Retinal pigment epithelial cell (primary cell): ENCODE measurements around the gene ZNF862.

Experiments
- DNase-seq: peaks from one replicate; pipeline ENCODE4 v3.0.0-alpha.2; 2010; ENCODE audit warnings: low read depth
- H3K4me3 ChIP-seq: 2 replicates; pipeline ENCODE4 v1.5.1; 2011; ENCODE audit warnings: mild to moderate bottlenecking, low read length, control low read depth, moderate library complexity
- CTCF ChIP-seq: conservative IDR thresholded peaks from 2 replicates; pipeline ENCODE4 v1.5.1; 2011; ENCODE audit warnings: low read depth, low read length, control low read depth, inconsistent platforms

The ZNF862 gene

GRCh38 chr7:149861728-149862045 lies 23.5 kb downstream of the ZNF862 start:
- no peak overlapping the region for H3K4me3 ChIP-seq
- DNase-seq = no peak
- no peak for TF ChIP-seq CTCF

GRCh38 chr7:149862156-149862555 lies 24.0 kb downstream of the ZNF862 start:
- no peak for TF ChIP-seq CTCF
- DNase-seq = no peak
- no peak overlapping the region for H3K4me3 ChIP-seq

- DNase-seq = no peak
- H3K4me3 ChIP-seq = no peak overlapping the region
- TF ChIP-seq CTCF = no peak
Observed at GRCh38 chr7:149863500-149863899, 25.3 kb downstream of the ZNF862 start.

- DNase-seq = no peak
- no peak for TF ChIP-seq CTCF
- no peak overlapping the region for H3K4me3 ChIP-seq
Observed at GRCh38 chr7:149864023-149864422, 25.8 kb downstream of the ZNF862 start.

GRCh38 chr7:149864751-149865150 lies 26.6 kb downstream of the ZNF862 start:
- DNase-seq = no peak
- no peak overlapping the region for H3K4me3 ChIP-seq
- no peak for TF ChIP-seq CTCF

- H3K4me3 ChIP-seq = no peak overlapping the region
- DNase-seq = no peak
- TF ChIP-seq CTCF = no peak
Observed at GRCh38 chr7:149865437-149865836, 27.3 kb downstream of the ZNF862 start.

GRCh38 chr7:149866139-149866778 lies 28.1 kb downstream of the ZNF862 start:
- no peak for TF ChIP-seq CTCF
- DNase-seq = no peak
- no peak overlapping the region for H3K4me3 ChIP-seq
